ENCODE measurements around the gene NANOS1. TPM values are rescaled to one million over a fixed set of nuclear protein-coding genes. Genes with fewer than 3 reads are reported as not detected.

NANOS1 gene
- total RNA-seq, 1 experiment from 2014 or later: 1.3 TPM

- DNase-seq (ENCODE audit: low spot score): no peak
These were observed 30.6 kb downstream of the NANOS1 start for GRCh38 chr10:119060107-119060506.

- DNase-seq (ENCODE audit: low spot score): no peak
These were observed 31.8 kb downstream of the NANOS1 start for GRCh38 chr10:119061352-119061751.

- no peak for DNase-seq (ENCODE audit: low spot score)
These were observed 32.4 kb downstream of the NANOS1 start for GRCh38 chr10:119061926-119062325.

- no peak for DNase-seq (ENCODE audit: low spot score)
These were observed 41.1 kb downstream of the NANOS1 start for GRCh38 chr10:119070395-119071165.

GRCh38 chr10:119073584-119073983 is 44.1 kb downstream of the NANOS1 start:
- DNase-seq (ENCODE audit: low spot score): no peak

GRCh38 chr10:119078422-119079179 is 49.1 kb downstream of the NANOS1 start:
- DNase-seq (ENCODE audit: low spot score): no peak

GRCh38 chr10:119079599-119080520 is 50.3 kb downstream of the NANOS1 start:
- peak; percentile 57 for DNase-seq (ENCODE audit: low spot score)

- peak; percentile 82 for DNase-seq (ENCODE audit: low spot score)
These were observed 51.2 kb downstream of the NANOS1 start, which contains the start of gene EIF3A for GRCh38 chr10:119080521-119081259. TSS of gene EIF3A (minus strand) at chr10:119080817. CDS start at chr10:119080676, 141 bp downstream.

Other genes starting within 250 kb of the NANOS1 start
- gene EIF3A, start 51.1 kb downstream of the NANOS1 start, total RNA-seq (2014; rRNA removed; shearing (Covaris generic)): 89.1 and 99.4 TPM in 2 replicates
- gene DENND10, start 74.4 kb downstream of the NANOS1 start, total RNA-seq (2014; rRNA removed; shearing (Covaris generic)): 111 and 134 TPM in 2 replicates
- gene SFXN4, start 136.0 kb downstream of the NANOS1 start, total RNA-seq (2014; rRNA removed; shearing (Covaris generic)): 35.0 and 40.7 TPM in 2 replicates
- 407 and 411 TPM in 2 replicates for gene PRDX3, start 149.1 kb downstream of the NANOS1 start, total RNA-seq (2014; rRNA removed; shearing (Covaris generic))
- gene GRK5, start 177.9 kb downstream of the NANOS1 start, total RNA-seq (2014; rRNA removed; shearing (Covaris generic)): 12.2 and 13.0 TPM in 2 replicates

All from A172 (cell line).